C1 segment of cervical spinal cord (tissue), 14 donors: ENCODE measurements around the gene CST9.
"Not testable (repeated sequence)": the region's sequence is repeated elsewhere in the genome, so short reads cannot be mapped to it uniquely, and the experiment has no call there.

Source experiments
- DNase-seq, 14 donors: peaks; one replicate each; lab custom pipeline; 2025; lab: John Stamatoyannopoulos, UW

Gene CST9

DNA sequence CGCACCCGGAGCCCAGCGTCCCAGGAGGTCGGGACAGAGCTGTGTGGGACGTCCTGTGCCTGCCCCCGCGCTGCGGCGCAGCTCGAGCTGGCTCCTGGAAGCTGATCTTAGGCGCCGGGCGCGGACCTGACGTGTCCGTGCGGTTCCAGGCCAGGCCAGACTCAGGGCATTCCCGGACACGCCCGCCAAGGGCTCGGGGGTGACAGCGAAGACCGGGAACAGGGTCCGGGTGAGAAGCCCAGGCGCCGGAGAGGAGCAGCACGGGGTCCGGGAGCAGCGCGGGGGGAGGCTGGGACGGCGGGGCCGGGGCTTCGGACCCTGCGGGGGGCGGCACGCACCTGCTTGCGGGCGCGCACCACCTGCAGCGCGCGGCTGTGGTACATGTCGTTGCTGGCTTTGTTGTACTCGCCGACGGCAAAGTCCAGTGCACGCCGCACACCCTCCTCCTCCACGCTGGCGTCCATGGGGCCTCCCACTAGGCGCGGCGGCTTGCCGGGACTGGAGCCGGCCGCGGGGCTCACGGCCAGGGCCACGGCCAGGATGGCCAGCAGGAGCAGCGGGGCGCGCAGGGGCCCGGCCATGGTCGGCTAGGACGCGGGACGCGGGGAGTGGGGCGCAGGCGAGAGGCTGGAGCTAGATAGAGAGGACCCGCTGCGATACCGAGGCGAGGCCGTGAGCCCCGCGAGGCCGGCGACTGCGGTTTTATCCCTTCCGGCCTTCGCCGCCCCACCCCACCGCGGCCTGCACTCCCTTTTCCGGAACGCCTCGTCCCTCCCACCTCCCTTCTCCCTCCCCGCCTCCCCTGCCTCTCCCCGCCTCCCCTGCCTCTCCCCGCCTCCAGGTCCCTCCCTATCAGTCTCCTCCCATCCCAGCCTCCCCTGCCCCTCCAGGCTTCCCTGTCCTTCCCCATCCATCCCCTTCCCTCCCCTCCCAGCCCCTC lies 31.8 kb upstream of the CST9 start, which contains the start of gene CST3:
Gene CST3, minus strand, starts transcription at position 674 of the 940 bp plus-strand sequence. Its CDS starts 93 bp downstream, at position 581.
- DNase-seq = peak in 11 of 14 donors; percentile 18 to 82 (median 58)

GRCh38 chr20:23636908-23637281 lies 31.2 kb upstream of the CST9 start:
- no peak for DNase-seq

DNA sequence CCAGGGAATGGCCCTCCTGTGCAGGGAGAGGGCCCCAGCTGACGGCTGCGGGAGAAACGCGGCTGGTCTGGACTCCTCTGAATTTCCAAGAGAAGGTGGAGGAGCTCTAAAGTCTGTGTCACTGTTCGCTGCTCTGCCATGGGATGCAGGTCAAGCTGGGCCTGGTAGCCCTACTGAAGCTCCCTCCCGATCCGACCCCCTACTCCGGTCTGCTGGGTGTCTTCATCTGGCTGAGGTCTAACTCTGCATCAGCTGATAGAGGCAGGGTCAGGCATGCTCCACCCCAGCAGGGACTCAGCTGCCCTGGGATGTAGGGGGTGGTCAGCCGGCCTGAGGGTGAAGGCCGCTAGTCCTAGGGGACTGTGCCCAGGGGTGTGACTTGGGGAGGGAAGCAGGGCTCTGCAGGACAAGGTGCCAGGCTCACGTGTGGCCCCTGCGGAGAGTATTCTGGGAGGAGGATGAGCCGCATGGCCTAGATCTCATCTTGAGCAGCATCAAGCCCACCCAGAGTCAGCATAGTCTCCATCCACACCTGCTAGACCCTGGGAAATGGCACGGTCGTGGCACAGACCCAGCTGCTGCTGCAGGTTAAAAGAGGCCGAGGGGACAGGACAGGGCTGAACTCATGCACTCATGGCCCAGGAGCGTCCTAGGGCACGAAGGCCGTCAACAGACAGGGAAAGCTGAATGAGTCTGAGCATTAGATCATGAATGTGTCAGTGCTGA lies 30.6 kb upstream of the CST9 start:
- peak in 1 of 14 donors; percentile 29 for DNase-seq

DNA sequence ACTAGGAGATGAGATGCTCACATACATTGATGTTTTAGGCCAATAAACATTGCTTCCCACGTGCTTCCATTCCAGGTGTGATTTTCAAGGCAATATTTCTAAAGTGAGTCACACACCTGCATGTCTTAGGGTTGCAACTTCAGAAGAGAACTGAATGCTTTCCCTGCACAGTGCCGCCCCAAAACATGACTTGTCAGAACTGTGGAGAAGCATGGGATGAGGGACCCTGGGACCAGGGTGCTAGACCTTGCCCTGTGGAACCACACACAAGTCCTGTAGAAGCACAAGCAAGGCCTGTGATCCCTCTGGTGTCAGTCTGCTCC lies 30.0 kb upstream of the CST9 start:
- DNase-seq = not testable (repeated sequence)

DNA sequence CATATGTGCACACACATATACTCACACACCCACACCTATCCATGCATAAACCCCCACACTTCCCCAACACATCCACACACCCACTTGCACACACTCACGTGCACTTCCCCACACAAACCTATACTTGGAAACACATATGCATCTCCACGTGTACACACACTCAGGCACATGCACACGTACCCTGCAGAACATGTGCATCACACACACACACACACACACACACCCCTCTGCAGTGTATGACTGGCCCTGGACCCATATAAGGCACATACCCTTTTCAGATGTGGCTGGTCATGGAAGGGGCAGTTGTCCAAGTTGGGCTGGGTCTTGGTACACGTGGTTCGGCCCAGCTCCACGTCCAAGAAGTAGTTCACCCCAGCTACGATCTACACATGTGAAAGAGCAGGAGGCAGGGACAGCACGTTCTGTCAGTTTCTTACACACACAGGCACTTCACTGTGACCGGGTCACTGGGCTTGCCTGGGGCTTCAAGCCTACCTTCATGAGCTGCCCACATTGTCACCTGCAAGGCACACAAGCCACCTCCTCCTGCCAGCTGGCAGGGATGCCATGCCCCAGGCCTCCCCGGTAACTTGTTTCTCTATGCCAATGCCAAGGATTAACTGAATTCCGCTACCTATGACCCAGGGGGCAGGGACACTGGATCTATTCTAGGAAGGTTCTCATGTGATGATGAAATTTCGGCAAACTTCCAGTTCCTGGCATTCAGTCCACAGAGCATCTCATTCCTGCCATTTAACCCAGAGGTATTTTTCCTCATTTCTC lies 29.5 kb upstream of the CST9 start:
- DNase-seq = no peak

- DNase-seq = no peak
Measured at GRCh38 chr20:23634044-23634801, 28.5 kb upstream of the CST9 start.

- no peak for DNase-seq
Measured at GRCh38 chr20:23632711-23633573, 27.2 kb upstream of the CST9 start.

GRCh38 chr20:23631981-23632710 lies 26.4 kb upstream of the CST9 start:
- peak in 2 of 14 donors; percentile 12 to 27 for DNase-seq

GRCh38 chr20:23631226-23631822 lies 25.6 kb upstream of the CST9 start:
- DNase-seq = no peak

DNA sequence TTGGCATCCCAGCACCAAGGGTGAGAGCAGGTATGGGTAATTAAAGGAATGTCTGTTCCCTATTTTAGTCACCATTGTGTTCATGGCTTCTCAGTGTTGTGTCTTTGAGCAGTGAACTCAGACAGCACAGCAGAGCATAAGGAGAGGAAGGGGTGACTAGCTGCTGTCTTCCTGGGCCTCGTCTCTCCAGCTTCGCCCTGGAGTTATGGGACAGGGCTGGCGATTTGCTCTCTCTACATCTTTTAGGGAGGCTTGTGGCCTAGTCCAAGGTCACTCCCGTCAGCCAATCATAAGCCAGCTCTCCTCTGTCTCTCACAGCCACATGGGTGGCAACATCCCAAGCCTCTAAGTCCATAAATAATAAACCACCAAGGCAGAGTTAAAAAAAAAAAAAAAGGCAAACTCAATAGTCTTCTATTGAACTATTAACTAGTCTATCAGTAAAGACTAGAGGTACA lies 24.7 kb upstream of the CST9 start:
- no peak for DNase-seq

- DNase-seq = no peak
Measured at GRCh38 chr20:23629542-23630391, 24.1 kb upstream of the CST9 start.

- no peak for DNase-seq
Measured at GRCh38 chr20:23629017-23629541, 23.4 kb upstream of the CST9 start.

DNA sequence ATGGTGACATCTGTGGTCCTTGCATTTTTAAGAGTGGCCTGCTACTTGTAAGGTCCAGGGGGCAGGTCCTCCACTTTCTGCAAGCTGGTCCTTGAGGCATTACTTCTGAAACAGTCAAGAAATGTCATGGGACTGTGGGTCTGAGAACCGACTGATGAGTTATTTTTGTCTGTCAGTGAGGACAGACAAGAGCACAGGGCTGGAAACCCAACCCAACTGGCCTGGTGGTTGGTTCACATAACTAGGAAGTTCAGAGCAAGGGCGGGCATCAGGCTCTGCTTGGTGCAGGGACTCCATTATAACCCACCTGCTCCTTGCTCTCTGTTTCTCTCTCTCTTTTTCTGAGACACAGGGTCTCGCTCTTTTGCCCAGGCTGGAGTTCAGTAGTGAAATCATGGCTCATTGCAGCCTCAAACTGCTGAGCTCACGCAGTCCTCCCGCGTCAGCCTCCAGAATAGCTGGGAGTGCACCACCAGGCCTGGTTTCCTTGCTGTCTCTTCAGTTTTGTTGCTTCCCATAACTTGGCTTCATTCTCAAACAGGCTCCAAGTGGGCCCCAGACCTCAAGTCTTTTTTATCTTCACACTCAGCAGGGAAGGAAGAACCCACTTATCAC lies 22.8 kb upstream of the CST9 start:
- no peak for DNase-seq

- DNase-seq = no peak
Measured at GRCh38 chr20:23627501-23627900, 21.8 kb upstream of the CST9 start.

DNA sequence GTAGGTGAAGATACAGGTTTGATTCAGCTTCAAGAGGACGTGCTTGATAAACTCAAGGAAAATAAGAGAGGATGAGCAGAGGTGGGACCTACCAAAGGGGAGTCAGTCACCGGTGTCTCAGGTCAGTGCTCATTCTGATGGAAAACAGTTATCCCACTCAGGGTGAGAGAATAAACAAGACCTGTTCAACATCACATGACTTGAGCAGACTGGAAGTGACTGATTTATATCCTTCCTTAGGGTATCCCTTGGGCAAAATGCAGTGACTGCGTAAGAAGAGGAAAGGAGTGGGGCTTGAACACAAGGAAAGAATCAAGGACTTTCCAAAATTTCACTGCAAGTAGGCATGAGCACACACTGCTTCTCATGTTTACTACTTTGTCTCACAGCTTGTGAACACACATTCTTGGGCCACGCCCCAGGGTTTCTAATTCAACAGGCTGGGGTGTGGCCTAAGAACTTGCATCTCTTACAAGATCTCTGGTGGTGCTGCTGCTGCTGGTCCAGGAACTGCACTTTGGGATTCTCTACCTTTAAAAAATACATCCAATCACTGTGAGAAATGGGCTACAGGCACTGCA lies 20.4 kb upstream of the CST9 start:
- no peak for DNase-seq

DNA sequence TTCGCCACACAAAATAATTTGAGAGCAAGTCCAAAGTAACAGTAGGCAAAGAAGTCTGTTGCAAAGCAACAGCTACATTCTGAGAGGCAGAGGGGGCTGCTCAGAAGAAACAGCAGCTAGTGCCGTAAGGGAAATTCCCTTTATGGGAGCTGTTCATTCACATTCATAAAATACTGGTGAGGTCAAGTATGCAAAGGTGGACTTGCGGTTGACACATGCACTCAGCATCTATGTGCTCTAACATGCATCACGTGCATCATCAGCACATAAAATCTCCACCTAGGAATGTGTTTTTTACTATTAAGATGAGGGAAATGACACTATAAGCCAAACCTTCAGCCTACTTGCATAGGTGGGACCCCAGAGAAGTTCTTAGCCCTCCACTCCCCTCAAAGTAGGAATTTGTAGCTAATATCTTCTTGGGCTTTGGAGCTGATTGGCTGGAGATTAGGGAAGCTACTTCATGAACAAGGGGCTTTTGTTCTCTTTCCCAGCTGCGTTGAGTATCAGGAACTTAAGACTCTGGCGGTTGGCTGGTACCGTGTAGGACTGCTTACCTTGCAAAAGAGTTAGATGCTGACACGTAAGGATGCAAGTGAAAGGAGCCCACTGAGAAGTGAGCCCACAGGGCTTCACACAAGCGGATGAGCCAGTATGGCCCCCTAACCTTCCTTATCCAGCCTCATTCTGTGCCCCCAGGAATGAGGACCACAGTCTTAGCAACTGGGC lies 19.7 kb upstream of the CST9 start:
- no peak for DNase-seq
